ENCODE results near the gene STAT3.

GRCh38 chr17:42271006-42271778, 117.0 kb downstream of the STAT3 start:
- TF ChIP-seq EZH2phosphoT487 (IDR thresholded peaks at IDR 0.05; ENCODE audit: insufficient read depth, low read depth), result no peak
- TF ChIP-seq EZH2 (IDR thresholded peaks at IDR 0.05; ENCODE audit: insufficient read depth, poor library complexity, severe bottlenecking), result no peak
